Activated T-cell treated with anti-CD3 and anti-CD28 coated beads, Interleukin-2, amount 50 U/mL, for 4 hours (primary cell): ENCODE results near the gene PHC2. TPM values are rescaled to one million over a fixed set of nuclear protein-coding genes. Genes with fewer than 3 reads are reported as not detected.

ENCODE experiments used
- ATAC-seq, 2 donors: fragments of 200-7000 bp; cut with Tn5 transposase; one replicate each; pipeline ENCODE4 v1.10.0; 2021
- DNase-seq: peaks from one replicate; pipeline ENCODE4 v3.0.0-alpha.2; 2020
- H3K27me3 Mint-ChIP-seq: one replicate; pipeline ENCODE4 v1.8.0; 2021; ENCODE audit warnings: low read depth, mixed read lengths
- H3K36me3 Mint-ChIP-seq: one replicate; pipeline ENCODE4 v1.8.0; 2022; ENCODE audit warnings: mixed read lengths; ENCODE audit not compliant: insufficient read depth
- H3K4me1 Mint-ChIP-seq: one replicate; pipeline ENCODE4 v1.8.0; 2021; ENCODE audit warnings: low read depth, mixed read lengths
- H3K4me3 Mint-ChIP-seq: one replicate; pipeline ENCODE4 v1.8.0; 2021; ENCODE audit warnings: mild to moderate bottlenecking, moderate library complexity, mixed read lengths
- H3K9me3 Mint-ChIP-seq: one replicate; pipeline ENCODE4 v1.8.0; 2021; ENCODE audit warnings: mixed read lengths
- total RNA-seq, 3 donors: library from RNA; stranded (reverse); gene quantifications; one replicate each; pipeline ENCODE4 v1.2.1, GENCODE V29; 2021

Gene PHC2
- total RNA-seq, 3 donors from 2014 or later: 22.8 to 31.7 (median 30.5) TPM

- Mint-ChIP-seq H3K27me3 (no peaks in the 10 kb centered on the region), H3K4me3 (no peak overlapping the region), H3K36me3 (no peaks in the 10 kb centered on the region), H3K4me1 (peaks cover 2% of the 10 kb centered on the region), H3K9me3 (no peaks in the 10 kb centered on the region)
- no peak for DNase-seq
- no peak for ATAC-seq
Observed at GRCh38 chr1:33394770-33395169, 36.1 kb downstream of the PHC2 start.

GRCh38 chr1:33393991-33394390 lies 36.9 kb downstream of the PHC2 start:
- Mint-ChIP-seq H3K36me3 (no peaks in the 10 kb centered on the region), H3K4me3 (no peak overlapping the region), H3K4me1 (peaks cover 2% of the 10 kb centered on the region), H3K27me3 (no peaks in the 10 kb centered on the region), H3K9me3 (no peaks in the 10 kb centered on the region)
- ATAC-seq: no peak
- DNase-seq: no peak

- H3K36me3 Mint-ChIP-seq: no peaks in the 10 kb centered on the region
- H3K4me1 Mint-ChIP-seq: peaks cover 2% of the 10 kb centered on the region
- H3K4me3 Mint-ChIP-seq: no peak overlapping the region
- no peaks in the 10 kb centered on the region for H3K27me3 Mint-ChIP-seq
- ATAC-seq: no peak
- DNase-seq: no peak
- no peaks in the 10 kb centered on the region for H3K9me3 Mint-ChIP-seq
Observed at GRCh38 chr1:33393524-33393923, 37.4 kb downstream of the PHC2 start.

GRCh38 chr1:33392639-33393038 lies 38.3 kb downstream of the PHC2 start:
- Mint-ChIP-seq H3K4me3 (no peak overlapping the region), H3K9me3 (no peaks in the 10 kb centered on the region), H3K27me3 (no peaks in the 10 kb centered on the region), H3K36me3 (no peaks in the 10 kb centered on the region), H3K4me1 (peaks cover 2% of the 10 kb centered on the region)
- ATAC-seq (no peak), DNase-seq (no peak)

GRCh38 chr1:33392206-33392605 lies 38.7 kb downstream of the PHC2 start:
- Mint-ChIP-seq H3K4me1 (peaks cover 2% of the 10 kb centered on the region), H3K36me3 (no peaks in the 10 kb centered on the region), H3K4me3 (no peak overlapping the region), H3K9me3 (no peaks in the 10 kb centered on the region), H3K27me3 (no peaks in the 10 kb centered on the region)
- ATAC-seq: no peak
- no peak for DNase-seq

- Mint-ChIP-seq H3K4me1 (peaks cover under 1% of the 10 kb centered on the region), H3K9me3 (no peaks in the 10 kb centered on the region), H3K27me3 (peaks cover 2% of the 10 kb centered on the region), H3K4me3 (no peak overlapping the region), H3K36me3 (no peaks in the 10 kb centered on the region)
- no peak for ATAC-seq
- DNase-seq: no peak
Observed at GRCh38 chr1:33391343-33392078, 39.4 kb downstream of the PHC2 start.

GRCh38 chr1:33390542-33390941 lies 40.4 kb downstream of the PHC2 start:
- H3K9me3 Mint-ChIP-seq: no peaks in the 10 kb centered on the region

GRCh38 chr1:33388805-33389771 lies 41.8 kb downstream of the PHC2 start:
- H3K27me3 Mint-ChIP-seq: peaks cover 4% of the 10 kb centered on the region
- no peaks in the 10 kb centered on the region for H3K9me3 Mint-ChIP-seq
- H3K36me3 Mint-ChIP-seq: no peaks in the 10 kb centered on the region
- ATAC-seq: no peak
- H3K4me3 Mint-ChIP-seq: no peak overlapping the region
- H3K4me1 Mint-ChIP-seq: no peaks in the 10 kb centered on the region
- DNase-seq: no peak

More at GRCh38 chr1:33390542-33390941, 40.4 kb downstream of the PHC2 start:
- no peak for DNase-seq
- Mint-ChIP-seq H3K4me1 (no peaks in the 10 kb centered on the region), H3K4me3 (no peak overlapping the region), H3K36me3 (no peaks in the 10 kb centered on the region), H3K27me3 (peaks cover 2% of the 10 kb centered on the region)
- no peak for ATAC-seq

GRCh38 chr1:33387625-33388024 lies 43.3 kb downstream of the PHC2 start:
- Mint-ChIP-seq H3K9me3 (no peaks in the 10 kb centered on the region), H3K4me1 (no peaks in the 10 kb centered on the region)
- no peak for DNase-seq

GRCh38 chr1:33385251-33385650 lies 45.6 kb downstream of the PHC2 start:
- H3K9me3 Mint-ChIP-seq: no peaks in the 10 kb centered on the region
- peaks cover 4% of the 10 kb centered on the region for H3K27me3 Mint-ChIP-seq
- H3K36me3 Mint-ChIP-seq: no peaks in the 10 kb centered on the region
- H3K4me1 Mint-ChIP-seq: peaks cover 14% of the 10 kb centered on the region
- H3K4me3 Mint-ChIP-seq: no peak overlapping the region
- ATAC-seq (no peak), DNase-seq (no peak)

More at GRCh38 chr1:33387625-33388024, 43.3 kb downstream of the PHC2 start:
- no peak overlapping the region for H3K4me3 Mint-ChIP-seq
- ATAC-seq: no peak
- H3K36me3 Mint-ChIP-seq: no peaks in the 10 kb centered on the region
- peaks cover 4% of the 10 kb centered on the region for H3K27me3 Mint-ChIP-seq

GRCh38 chr1:33384040-33384812 lies 46.7 kb downstream of the PHC2 start:
- Mint-ChIP-seq H3K36me3 (no peaks in the 10 kb centered on the region), H3K27me3 (peaks cover 4% of the 10 kb centered on the region), H3K4me1 (peaks cover 20% of the 10 kb centered on the region), H3K4me3 (no peak overlapping the region), H3K9me3 (no peaks in the 10 kb centered on the region)
- DNase-seq (no peak), ATAC-seq (no peak)

GRCh38 chr1:33383489-33383888 lies 47.4 kb downstream of the PHC2 start:
- Mint-ChIP-seq H3K27me3 (peaks cover 4% of the 10 kb centered on the region), H3K9me3 (no peaks in the 10 kb centered on the region), H3K4me3 (no peak overlapping the region), H3K4me1 (peaks cover 24% of the 10 kb centered on the region), H3K36me3 (no peaks in the 10 kb centered on the region)
- no peak for DNase-seq
- no peak for ATAC-seq

- H3K27me3 Mint-ChIP-seq: peaks cover 4% of the 10 kb centered on the region
- H3K4me3 Mint-ChIP-seq: no peak overlapping the region
- H3K4me1 Mint-ChIP-seq: peaks cover 29% of the 10 kb centered on the region
- no peak for DNase-seq
- H3K36me3 Mint-ChIP-seq: no peaks in the 10 kb centered on the region
- H3K9me3 Mint-ChIP-seq: no peaks in the 10 kb centered on the region
- no peak for ATAC-seq
Observed at GRCh38 chr1:33382661-33383415, 48.1 kb downstream of the PHC2 start.
